Measurements from ENCODE around the gene TBPL1. TPM values are rescaled to one million over a fixed set of nuclear protein-coding genes. Genes with fewer than 3 reads are reported as not detected.

TBPL1 gene
- total and polyA plus RNA-seq, 10 of the 15 experiments (the other 5 are each of a cell fraction or from before 2014, with no cell fraction given), result 34.6 to 71.2 (median 43.0) TPM

DNA sequence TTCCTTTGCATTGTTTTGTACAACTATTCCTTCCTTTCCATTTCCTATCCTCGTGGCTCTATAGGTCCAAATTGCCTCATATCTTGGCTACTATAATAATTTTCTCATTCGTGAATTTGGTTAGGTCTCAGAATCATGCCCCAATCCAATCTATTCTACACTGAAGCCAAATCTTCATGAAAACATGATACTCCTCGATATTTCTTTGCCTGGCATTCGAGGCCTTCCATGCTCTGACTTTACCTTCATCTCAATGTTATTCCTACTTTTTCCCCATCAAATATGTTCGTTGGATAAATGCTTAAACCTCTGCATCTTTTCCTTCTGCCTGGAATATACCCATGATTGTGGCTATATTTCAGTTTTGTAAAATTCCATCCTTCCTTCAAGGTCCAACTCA is 33.7 kb upstream of the TBPL1 start (continued):
- TF ChIP-seq, protein P1, sequence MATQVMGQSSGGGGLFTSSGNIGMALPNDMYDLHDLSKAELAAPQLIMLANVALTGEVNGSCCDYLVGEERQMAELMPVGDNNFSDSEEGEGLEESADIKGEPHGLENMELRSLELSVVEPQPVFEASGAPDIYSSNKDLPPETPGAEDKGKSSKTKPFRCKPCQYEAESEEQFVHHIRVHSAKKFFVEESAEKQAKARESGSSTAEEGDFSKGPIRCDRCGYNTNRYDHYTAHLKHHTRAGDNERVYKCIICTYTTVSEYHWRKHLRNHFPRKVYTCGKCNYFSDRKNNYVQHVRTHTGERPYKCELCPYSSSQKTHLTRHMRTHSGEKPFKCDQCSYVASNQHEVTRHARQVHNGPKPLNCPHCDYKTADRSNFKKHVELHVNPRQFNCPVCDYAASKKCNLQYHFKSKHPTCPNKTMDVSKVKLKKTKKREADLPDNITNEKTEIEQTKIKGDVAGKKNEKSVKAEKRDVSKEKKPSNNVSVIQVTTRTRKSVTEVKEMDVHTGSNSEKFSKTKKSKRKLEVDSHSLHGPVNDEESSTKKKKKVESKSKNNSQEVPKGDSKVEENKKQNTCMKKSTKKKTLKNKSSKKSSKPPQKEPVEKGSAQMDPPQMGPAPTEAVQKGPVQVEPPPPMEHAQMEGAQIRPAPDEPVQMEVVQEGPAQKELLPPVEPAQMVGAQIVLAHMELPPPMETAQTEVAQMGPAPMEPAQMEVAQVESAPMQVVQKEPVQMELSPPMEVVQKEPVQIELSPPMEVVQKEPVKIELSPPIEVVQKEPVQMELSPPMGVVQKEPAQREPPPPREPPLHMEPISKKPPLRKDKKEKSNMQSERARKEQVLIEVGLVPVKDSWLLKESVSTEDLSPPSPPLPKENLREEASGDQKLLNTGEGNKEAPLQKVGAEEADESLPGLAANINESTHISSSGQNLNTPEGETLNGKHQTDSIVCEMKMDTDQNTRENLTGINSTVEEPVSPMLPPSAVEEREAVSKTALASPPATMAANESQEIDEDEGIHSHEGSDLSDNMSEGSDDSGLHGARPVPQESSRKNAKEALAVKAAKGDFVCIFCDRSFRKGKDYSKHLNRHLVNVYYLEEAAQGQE (IDR thresholded peaks at IDR 0.05; ENCODE audit: low read depth, low read length), result no peak
- TF ChIP-seq JUND (IDR thresholded peaks at IDR 0.05; ENCODE audit: low read depth, low read length) (no peak), SMAD5 (IDR thresholded peaks at IDR 0.05; ENCODE audit: low read depth) (no peak), RCOR1 (conservative IDR thresholded peaks at IDR 0.05; ENCODE audit: low read depth, low read length) (no peak)

DNA sequence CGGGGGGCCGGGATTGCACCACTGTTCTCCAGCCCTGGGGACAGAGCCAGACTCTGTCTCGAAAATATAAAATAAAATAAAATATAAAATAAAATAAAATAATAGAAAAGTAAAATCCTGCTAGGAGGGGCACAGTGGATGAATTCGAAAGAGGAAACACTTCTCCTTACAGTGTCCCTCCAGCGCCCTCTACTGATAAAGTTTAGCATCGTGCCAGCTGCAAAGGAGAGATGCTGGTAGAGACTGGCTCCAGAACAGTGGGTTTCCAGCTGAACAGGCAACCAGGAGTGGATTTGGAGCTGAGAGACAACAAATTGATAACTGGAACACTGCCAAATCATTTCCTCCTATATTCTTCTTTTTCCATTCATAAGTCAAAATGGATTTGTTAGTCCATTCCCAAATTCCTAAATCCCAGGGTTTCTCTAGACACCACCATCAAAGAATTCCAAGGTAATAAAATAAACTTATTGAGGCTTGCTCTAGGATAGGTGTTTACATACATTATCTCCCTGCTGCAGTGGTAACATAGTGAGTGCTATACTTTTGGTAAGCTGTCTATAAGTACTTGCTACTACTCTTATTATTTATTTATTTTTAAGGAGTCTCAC is 31.7 kb upstream of the TBPL1 start:
- BruUV-seq (replicated peaks), result no TSS peak
- DNase-seq (ENCODE audit: low read depth, low spot score), result no peak
- WGBS (ENCODE audit: insufficient coverage, insufficient replicate concordance, low lambda C conversion rate, missing lambda C conversion rate), result 32% methylated on average over 6 of the region's 6 CpGs
- SMC1A ChIA-PET (ENCODE audit: uncharacterized antibody, unreplicated experiment), result interaction anchor here (0.6 to 8.5 kb wide), 8 partner anchors 52 to 178 kb away, joined by 3 to 187 read pairs (median 4); no protein-coding TSS in a partner anchor
- POLR2A ChIA-PET, result no interaction called here
- intact Hi-C loops (cut with micrococcal nuclease; ENCODE audit: unreplicated experiment) (no loop called here), in situ Hi-C loops (cut with MboI) (loop anchor here (5.0 to 10.0 kb wide), 2 partner anchors 143 to 176 kb away; no protein-coding TSS in a partner anchor)
- Histone ChIP-seq H3K27me3 (replicated peaks in 1 of 2; ENCODE audit: control insufficient read depth in 2 of 2, insufficient read depth in 2 of 2, low read length in 1 of 2) (no peaks in the 10 kb centered on the region), H3K9me3 (replicated peaks; ENCODE audit: control insufficient read depth, insufficient read depth, low read length) (no peaks in the 10 kb centered on the region), H3K36me3 (ENCODE audit: control insufficient read depth in 2 of 2, insufficient read depth in 2 of 2, low read length in 1 of 2) (no peaks in the 10 kb centered on the region), H3K4me2 (ENCODE audit: control insufficient read depth, insufficient read depth) (no peak overlapping the region), H2AFZ (ENCODE audit: control insufficient read depth, low read depth, low read length) (no peak overlapping the region), H3K4me3 (no peak overlapping the region), H3K9ac (ENCODE audit: control insufficient read depth, insufficient read depth, low read length) (no peak overlapping the region), H3K27ac (ENCODE audit: control insufficient read depth, insufficient read depth) (no peak overlapping the region), H3K79me2 (ENCODE audit: control insufficient read depth, insufficient read depth, low read length) (no peaks in the 10 kb centered on the region), H4K20me1 (ENCODE audit: control insufficient read depth, insufficient read depth) (no peaks in the 10 kb centered on the region), H3K4me1 (ENCODE audit: control insufficient read depth, insufficient read depth, low read length) (no peaks in the 10 kb centered on the region)
- CTCF ChIA-PET, result interaction anchor here (0.6 to 8.5 kb wide), 32 partner anchors 8 to 959 kb away, joined by 3 to 276 read pairs (median 4); partner anchors contain the start of gene SLC2A12
- FAIRE-seq, result no peak
- RAD21 ChIA-PET (ENCODE audit: unreplicated experiment), result interaction anchor here (0.6 to 5.3 kb wide), 4 partner anchors 9 to 196 kb away, joined by 3 to 133 read pairs (median 4); no protein-coding TSS in a partner anchor
- ATAC-seq, result peak; percentile 82
- TF ChIP-seq MTA2 (IDR thresholded peaks at IDR 0.05; ENCODE audit: low read depth) (no peak), FOS (IDR thresholded peaks at IDR 0.05; ENCODE audit: borderline replicate concordance, extremely low read depth, insufficient read length) (no peak), YY1 (IDR thresholded peaks at IDR 0.05; ENCODE audit: low read depth, low read length) (0 out of 2 replicates have a peak, but pooled peaks have one; percentile 19), STAT1 (conservative IDR thresholded peaks at IDR 0.05) (no peak), MYC (IDR thresholded peaks at IDR 0.05; ENCODE audit: insufficient read depth, insufficient read length, insufficient replicate concordance, low read length, severe bottlenecking) (no peak)
- TF ChIP-seq, protein P2, sequence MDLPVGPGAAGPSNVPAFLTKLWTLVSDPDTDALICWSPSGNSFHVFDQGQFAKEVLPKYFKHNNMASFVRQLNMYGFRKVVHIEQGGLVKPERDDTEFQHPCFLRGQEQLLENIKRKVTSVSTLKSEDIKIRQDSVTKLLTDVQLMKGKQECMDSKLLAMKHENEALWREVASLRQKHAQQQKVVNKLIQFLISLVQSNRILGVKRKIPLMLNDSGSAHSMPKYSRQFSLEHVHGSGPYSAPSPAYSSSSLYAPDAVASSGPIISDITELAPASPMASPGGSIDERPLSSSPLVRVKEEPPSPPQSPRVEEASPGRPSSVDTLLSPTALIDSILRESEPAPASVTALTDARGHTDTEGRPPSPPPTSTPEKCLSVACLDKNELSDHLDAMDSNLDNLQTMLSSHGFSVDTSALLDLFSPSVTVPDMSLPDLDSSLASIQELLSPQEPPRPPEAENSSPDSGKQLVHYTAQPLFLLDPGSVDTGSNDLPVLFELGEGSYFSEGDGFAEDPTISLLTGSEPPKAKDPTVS (IDR thresholded peaks at IDR 0.05; ENCODE audit: low read depth, low read length), result no peak
- TF ChIP-seq, protein P3, sequence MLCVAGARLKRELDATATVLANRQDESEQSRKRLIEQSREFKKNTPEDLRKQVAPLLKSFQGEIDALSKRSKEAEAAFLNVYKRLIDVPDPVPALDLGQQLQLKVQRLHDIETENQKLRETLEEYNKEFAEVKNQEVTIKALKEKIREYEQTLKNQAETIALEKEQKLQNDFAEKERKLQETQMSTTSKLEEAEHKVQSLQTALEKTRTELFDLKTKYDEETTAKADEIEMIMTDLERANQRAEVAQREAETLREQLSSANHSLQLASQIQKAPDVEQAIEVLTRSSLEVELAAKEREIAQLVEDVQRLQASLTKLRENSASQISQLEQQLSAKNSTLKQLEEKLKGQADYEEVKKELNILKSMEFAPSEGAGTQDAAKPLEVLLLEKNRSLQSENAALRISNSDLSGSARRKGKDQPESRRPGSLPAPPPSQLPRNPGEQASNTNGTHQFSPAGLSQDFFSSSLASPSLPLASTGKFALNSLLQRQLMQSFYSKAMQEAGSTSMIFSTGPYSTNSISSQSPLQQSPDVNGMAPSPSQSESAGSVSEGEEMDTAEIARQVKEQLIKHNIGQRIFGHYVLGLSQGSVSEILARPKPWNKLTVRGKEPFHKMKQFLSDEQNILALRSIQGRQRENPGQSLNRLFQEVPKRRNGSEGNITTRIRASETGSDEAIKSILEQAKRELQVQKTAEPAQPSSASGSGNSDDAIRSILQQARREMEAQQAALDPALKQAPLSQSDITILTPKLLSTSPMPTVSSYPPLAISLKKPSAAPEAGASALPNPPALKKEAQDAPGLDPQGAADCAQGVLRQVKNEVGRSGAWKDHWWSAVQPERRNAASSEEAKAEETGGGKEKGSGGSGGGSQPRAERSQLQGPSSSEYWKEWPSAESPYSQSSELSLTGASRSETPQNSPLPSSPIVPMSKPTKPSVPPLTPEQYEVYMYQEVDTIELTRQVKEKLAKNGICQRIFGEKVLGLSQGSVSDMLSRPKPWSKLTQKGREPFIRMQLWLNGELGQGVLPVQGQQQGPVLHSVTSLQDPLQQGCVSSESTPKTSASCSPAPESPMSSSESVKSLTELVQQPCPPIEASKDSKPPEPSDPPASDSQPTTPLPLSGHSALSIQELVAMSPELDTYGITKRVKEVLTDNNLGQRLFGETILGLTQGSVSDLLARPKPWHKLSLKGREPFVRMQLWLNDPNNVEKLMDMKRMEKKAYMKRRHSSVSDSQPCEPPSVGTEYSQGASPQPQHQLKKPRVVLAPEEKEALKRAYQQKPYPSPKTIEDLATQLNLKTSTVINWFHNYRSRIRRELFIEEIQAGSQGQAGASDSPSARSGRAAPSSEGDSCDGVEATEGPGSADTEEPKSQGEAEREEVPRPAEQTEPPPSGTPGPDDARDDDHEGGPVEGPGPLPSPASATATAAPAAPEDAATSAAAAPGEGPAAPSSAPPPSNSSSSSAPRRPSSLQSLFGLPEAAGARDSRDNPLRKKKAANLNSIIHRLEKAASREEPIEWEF (IDR thresholded peaks at IDR 0.05; ENCODE audit: insufficient replicate concordance, low read depth, low read length), result no peak
